Epithelial cell of proximal tubule (primary cell): ENCODE results near the gene GAS2L1. TPM values are rescaled to one million over a fixed set of nuclear protein-coding genes. Genes with fewer than 3 reads are reported as not detected.

Source experiments
- DNase-seq: peaks from one replicate; pipeline ENCODE4 v3.0.0-alpha.2; 2011; ENCODE audit warnings: low read depth
- H3K4me3 ChIP-seq: 2 replicates; pipeline ENCODE4 v1.5.1; 2011; ENCODE audit warnings: low read depth, mild to moderate bottlenecking, low read length
- total RNA-seq: library from RNA; depleted of rRNA; stranded (reverse); fragments of >200 nt; gene quantifications from 2 replicates; pipeline ENCODE4 v1.2.3, GENCODE V29; 2015
- TF ChIP-seq, protein P1 (sequence below): conservative IDR thresholded peaks from 2 replicates; pipeline ENCODE4 v1.5.1; 2012; ENCODE audit warnings: low read depth, mild to moderate bottlenecking, low read length

GAS2L1 gene
- total RNA-seq, 1 donor from 2014 or later = 31.4 TPM

DNA sequence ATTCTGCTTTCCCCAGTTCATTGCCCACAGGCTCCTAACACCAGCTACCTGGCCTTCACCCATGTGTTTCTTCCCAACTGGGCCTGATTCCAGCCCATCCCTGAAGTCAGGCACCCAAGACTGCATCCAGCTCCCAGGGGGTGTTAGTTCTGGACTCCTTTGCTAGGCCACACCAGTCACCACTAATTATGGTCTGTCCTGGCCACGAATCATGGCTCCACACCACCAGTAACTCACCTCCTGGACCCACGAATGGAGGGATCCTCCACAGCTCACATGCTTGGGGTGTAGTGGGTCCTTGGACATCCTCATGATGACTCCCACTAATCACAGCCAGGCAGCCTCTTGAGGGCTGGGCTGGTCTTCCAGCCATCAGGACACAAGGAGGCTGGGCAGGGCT is 12.6 kb downstream of the GAS2L1 start:
- no peak for DNase-seq
- H3K4me3 ChIP-seq = no peak overlapping the region
- TF ChIP-seq, protein P1, sequence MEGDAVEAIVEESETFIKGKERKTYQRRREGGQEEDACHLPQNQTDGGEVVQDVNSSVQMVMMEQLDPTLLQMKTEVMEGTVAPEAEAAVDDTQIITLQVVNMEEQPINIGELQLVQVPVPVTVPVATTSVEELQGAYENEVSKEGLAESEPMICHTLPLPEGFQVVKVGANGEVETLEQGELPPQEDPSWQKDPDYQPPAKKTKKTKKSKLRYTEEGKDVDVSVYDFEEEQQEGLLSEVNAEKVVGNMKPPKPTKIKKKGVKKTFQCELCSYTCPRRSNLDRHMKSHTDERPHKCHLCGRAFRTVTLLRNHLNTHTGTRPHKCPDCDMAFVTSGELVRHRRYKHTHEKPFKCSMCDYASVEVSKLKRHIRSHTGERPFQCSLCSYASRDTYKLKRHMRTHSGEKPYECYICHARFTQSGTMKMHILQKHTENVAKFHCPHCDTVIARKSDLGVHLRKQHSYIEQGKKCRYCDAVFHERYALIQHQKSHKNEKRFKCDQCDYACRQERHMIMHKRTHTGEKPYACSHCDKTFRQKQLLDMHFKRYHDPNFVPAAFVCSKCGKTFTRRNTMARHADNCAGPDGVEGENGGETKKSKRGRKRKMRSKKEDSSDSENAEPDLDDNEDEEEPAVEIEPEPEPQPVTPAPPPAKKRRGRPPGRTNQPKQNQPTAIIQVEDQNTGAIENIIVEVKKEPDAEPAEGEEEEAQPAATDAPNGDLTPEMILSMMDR = no peak

DNA sequence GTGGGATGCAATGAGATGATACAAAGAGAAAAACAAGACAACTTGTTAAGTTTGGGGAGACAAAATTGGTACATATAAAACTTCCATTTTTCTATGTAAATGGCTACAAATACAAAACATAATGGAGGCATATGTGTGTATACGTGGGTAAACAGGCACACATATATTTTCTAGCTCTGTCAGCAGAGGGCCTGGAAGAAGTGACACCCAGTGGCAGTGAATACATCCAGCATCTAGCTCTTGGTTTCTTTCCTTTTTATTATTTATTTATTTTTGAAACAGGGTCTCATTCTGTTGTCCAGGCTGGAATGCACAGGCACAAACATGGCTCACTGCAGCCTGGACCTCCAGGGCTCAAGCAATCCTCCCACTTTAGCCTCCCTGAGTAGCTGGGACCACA is 14.1 kb downstream of the GAS2L1 start:
- no peak overlapping the region for H3K4me3 ChIP-seq
- DNase-seq = no peak
- TF ChIP-seq, protein P1 = peak; percentile 32

DNA sequence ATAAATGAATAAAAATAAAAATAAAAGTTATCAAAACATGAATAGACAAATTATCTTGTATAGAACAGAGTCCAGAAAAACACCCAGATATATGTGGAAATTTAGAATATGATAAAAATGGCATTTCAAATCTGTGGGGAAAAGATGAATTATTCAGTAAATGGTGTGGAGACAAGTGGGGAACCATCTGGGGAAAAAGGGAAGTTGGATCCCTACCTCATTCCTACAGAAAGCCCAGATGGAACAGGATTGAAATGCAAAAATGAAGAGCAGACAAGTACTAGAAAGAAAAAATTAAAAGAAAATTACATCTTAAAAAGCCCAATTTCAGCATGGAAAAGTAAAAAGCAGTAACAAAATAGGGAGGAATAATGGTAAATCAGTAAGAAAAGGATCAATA is 17.2 kb downstream of the GAS2L1 start:
- no peak overlapping the region for H3K4me3 ChIP-seq
- DNase-seq = no peak
- TF ChIP-seq, protein P1 = no peak

DNA sequence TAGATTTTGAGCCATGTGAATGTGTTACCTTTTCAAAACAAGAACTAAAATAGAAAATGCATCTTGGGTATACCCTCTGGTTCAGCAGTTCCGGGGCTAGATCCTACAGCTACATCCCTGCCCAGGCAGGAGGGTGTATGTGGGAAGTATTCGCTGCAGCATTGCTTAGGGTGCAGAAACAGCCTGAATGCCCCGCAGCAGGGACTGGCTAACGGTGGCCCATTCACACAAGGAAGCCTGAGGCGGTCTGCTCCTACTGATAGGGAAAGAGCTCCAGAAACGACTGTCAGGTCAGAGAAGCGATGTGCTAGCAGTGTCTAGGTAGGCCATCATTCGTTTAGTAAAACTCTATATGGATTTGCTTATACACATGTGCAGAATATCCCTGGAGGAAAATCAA is 18.9 kb downstream of the GAS2L1 start:
- DNase-seq = no peak
- TF ChIP-seq, protein P1 = no peak
- no peak overlapping the region for H3K4me3 ChIP-seq

DNA sequence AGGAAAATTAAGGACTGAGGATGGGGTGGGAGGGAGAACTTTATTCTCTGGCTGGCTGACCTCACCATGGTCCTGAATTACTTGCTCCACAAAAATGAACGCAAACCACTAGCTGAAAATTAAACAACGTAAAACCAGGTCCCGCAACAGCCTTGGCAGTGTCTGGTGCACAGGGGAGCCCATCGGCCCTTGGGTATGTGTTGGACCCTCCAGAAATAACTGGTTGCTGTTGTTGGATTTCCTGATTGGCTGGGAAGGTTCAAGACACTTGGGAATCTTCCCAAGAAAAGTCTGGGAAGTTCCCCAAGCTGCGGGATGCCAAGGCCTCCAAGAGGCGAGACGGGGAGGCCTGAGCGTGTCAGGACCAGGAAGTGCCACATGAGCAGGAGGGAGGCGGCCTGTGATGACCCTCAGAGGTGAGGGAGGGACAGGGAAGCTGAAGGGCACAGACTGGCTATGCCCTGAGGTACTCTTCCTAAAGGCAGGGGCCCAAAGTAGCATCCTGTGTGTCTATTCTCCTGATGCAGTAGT is 19.4 kb downstream of the GAS2L1 start:
- TF ChIP-seq, protein P1 = no peak
- DNase-seq = no peak

DNA sequence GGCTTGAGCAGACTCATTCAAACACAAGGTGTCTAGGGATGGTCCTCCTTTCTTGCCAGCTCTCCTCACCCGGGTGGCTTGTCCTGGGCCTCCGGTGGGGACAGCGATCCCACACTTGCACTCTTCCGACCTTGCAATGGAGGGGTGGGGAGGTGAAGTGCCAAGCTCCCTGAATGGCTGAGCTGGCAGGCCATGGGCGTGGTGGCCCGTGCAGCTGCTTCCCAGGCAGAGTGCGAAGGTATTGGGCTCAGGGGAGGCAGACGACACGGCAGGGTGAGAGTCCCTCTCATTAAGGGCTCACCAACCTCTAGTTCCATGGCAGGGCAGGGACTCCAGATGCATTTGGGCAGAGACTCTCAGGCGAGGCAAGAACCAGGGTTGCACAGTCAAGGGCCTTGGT is 20.0 kb downstream of the GAS2L1 start:
- H3K4me3 ChIP-seq = no peak overlapping the region
- TF ChIP-seq, protein P1 = no peak
- DNase-seq = no peak

More for the DNA sequence above, 19.4 kb downstream of the GAS2L1 start:
- H3K4me3 ChIP-seq = no peak overlapping the region

DNA sequence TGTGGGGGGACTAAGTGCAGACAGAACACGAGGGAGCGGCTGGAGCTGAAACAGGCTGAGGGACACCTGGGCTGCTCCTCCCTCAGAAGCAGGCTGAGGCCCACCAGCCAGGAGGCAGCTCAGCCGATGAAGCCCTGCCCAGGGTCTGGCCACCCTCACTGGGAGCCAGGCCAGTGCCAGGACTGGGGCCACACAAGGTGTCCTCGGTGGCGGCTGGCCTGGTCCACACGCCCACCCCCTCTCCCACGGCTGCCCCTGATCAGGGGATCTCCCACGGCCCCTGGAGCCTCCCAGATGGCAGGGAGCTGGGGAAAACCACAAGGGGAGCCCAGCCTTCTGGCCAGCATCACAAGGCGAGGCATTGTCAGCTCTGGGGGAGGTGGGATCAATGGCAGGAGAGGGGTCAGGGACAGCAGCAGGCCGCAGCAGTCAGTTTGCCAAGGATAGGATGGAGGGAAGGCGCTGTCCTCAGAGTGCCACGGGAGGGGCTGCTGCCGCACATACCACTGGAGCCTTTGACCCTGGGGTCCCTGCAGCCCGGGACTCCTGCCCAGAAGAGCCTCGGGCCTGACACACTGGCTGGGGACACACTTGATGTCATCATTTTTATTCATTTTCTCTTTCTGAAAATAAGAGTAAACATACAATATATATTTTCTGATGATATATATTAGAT is 20.8 kb downstream of the GAS2L1 start:
- no peak overlapping the region for H3K4me3 ChIP-seq
- no peak for DNase-seq
- TF ChIP-seq, protein P1 = no peak
